GM21390 (cell line): ENCODE results near the gene SNX5.
"Not testable (repeated sequence)": the region's sequence is repeated elsewhere in the genome, so short reads cannot be mapped to it uniquely, and the experiment has no call there.

Experiments
- ATAC-seq: cut with Tn5 transposase; IDR thresholded peaks from one replicate; pipeline ENCODE4 v1.9.1; 2021; ENCODE audit not compliant: unreplicated experiment

SNX5 gene

GRCh38 chr20:17960927-17961586 is 7.5 kb downstream of the SNX5 start:
- ATAC-seq, result no peak

GRCh38 chr20:17960400-17960885 is 8.2 kb downstream of the SNX5 start:
- not testable (repeated sequence) for ATAC-seq

GRCh38 chr20:17959257-17959627 is 9.4 kb downstream of the SNX5 start:
- ATAC-seq, result peak; percentile 40

- ATAC-seq, result no peak
Measured at GRCh38 chr20:17958373-17959256, 10.0 kb downstream of the SNX5 start.

GRCh38 chr20:17957505-17958363 is 10.9 kb downstream of the SNX5 start:
- ATAC-seq, result no peak

GRCh38 chr20:17956099-17956685 is 12.4 kb downstream of the SNX5 start:
- no peak for ATAC-seq

- ATAC-seq, result no peak
Measured at GRCh38 chr20:17955302-17955701, 13.3 kb downstream of the SNX5 start.

- no peak for ATAC-seq
Measured at GRCh38 chr20:17953935-17954334, 14.7 kb downstream of the SNX5 start.

GRCh38 chr20:17952692-17953684 is 15.6 kb downstream of the SNX5 start:
- ATAC-seq, result no peak

GRCh38 chr20:17951323-17951722 is 17.3 kb downstream of the SNX5 start:
- ATAC-seq, result no peak

- ATAC-seq, result no peak
Measured at GRCh38 chr20:17950670-17951069, 17.9 kb downstream of the SNX5 start.

GRCh38 chr20:17949899-17950298 is 18.7 kb downstream of the SNX5 start:
- ATAC-seq, result no peak

- ATAC-seq, result no peak
Measured at GRCh38 chr20:17948442-17948841, 20.2 kb downstream of the SNX5 start.

- ATAC-seq, result no peak
Measured at GRCh38 chr20:17947474-17947815, 21.1 kb downstream of the SNX5 start.

- no peak for ATAC-seq
Measured at GRCh38 chr20:17946572-17947473, 21.8 kb downstream of the SNX5 start.

- no peak for ATAC-seq
Measured at GRCh38 chr20:17946040-17946439, 22.6 kb downstream of the SNX5 start.

GRCh38 chr20:17944854-17945474 is 23.6 kb downstream of the SNX5 start:
- ATAC-seq, result no peak

GRCh38 chr20:17943343-17943742 is 25.3 kb downstream of the SNX5 start:
- ATAC-seq, result peak; percentile 79
